Measurements from ENCODE around the gene EFNA2.

DNA sequence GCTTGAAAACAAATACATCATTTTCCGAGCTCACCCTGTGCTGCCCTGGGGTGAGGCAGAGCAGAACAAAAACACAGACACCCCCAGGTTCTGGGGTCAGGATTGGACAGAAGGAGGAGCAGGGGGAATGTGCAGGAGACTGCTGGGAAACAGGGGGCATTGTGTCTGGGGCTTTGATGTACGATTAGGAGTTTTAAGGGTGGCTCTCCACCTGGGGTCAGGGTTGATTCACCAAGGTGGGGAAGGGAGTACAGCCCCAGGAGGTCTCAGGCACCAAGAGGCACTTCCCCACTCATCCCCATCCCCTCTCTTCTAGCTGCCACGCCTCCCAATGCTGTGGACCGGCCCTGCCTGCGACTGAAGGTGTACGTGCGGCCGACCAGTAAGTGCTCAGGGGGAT, 12.6 kb downstream of the EFNA2 start:
- no peak for TF ChIP-seq POLR2AphosphoS5 (IDR thresholded peaks at IDR 0.05; ENCODE audit: low read depth, low read length)
- TF ChIP-seq, protein P1, sequence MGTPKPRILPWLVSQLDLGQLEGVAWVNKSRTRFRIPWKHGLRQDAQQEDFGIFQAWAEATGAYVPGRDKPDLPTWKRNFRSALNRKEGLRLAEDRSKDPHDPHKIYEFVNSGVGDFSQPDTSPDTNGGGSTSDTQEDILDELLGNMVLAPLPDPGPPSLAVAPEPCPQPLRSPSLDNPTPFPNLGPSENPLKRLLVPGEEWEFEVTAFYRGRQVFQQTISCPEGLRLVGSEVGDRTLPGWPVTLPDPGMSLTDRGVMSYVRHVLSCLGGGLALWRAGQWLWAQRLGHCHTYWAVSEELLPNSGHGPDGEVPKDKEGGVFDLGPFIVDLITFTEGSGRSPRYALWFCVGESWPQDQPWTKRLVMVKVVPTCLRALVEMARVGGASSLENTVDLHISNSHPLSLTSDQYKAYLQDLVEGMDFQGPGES (IDR thresholded peaks at IDR 0.05; ENCODE audit: low read depth, low read length) = no peak

All from SK-N-SH (cell line).